ENCODE results near the gene RFX1. TPM values are rescaled to one million over a fixed set of nuclear protein-coding genes. Genes with fewer than 3 reads are reported as not detected.
A peak's percentile ranks its signal among the peaks of the same experiment; 100 is the strongest.

Gene RFX1
- total RNA-seq, 1 experiment from 2014 or later = 25.5 TPM

GRCh38 chr19:13986348-13986904 is 19.7 kb downstream of the RFX1 start:
- H3K9me2 ChIP-seq (ENCODE audit: insufficient read depth) = no peaks in the 10 kb centered on the region
- intact Hi-C loops (cut with micrococcal nuclease; ENCODE audit: unreplicated experiment) = no loop called here
- ChIA-PET CTCF (no interaction called here), POLR2A (ENCODE audit: unreplicated experiment) (no interaction called here)
- BruUV-seq (replicated peaks) = no TSS peak
- H3K27me3 ChIP-seq (ENCODE audit: insufficient read depth, low read depth) = no peaks in the 10 kb centered on the region
- H2AFZ ChIP-seq = no peak overlapping the region
- H3K4me3 ChIP-seq = no peak overlapping the region
- no peak overlapping the region for H3K27ac ChIP-seq
- peaks cover 6% of the 10 kb centered on the region; the same call in 1 of the 2 replicates for H4K20me1 ChIP-seq (ENCODE audit: insufficient read depth)
- H3K79me2 ChIP-seq (ENCODE audit: low read depth) = no peaks in the 10 kb centered on the region
- H3K4me2 ChIP-seq = no peak overlapping the region
- H3K9me3 ChIP-seq (ENCODE audit: insufficient read depth, low read depth) = no peaks in the 10 kb centered on the region
- DNase-seq = peak in 1 of 2 experiments; percentile 30
- TF ChIP-seq CTCF (conservative IDR thresholded peaks at IDR 0.05) (no peak), EZH2 (IDR thresholded peaks at IDR 0.05; ENCODE audit: low read depth) (no peak)
- no peaks in the 10 kb centered on the region for H3K4me1 ChIP-seq (replicated peaks; ENCODE audit: insufficient read depth)
- no peaks in the 10 kb centered on the region for H3K36me3 ChIP-seq (ENCODE audit: low read depth)
- peaks cover 5% of the 10 kb centered on the region; the same call in 1 of the 2 replicates for H3F3A ChIP-seq (ENCODE audit: insufficient read depth, low read depth)

GRCh38 chr19:13985771-13986347 is 20.3 kb downstream of the RFX1 start:
- Histone ChIP-seq H3K27ac (no peak overlapping the region), H3K9me2 (ENCODE audit: insufficient read depth) (no peaks in the 10 kb centered on the region), H3K79me2 (ENCODE audit: low read depth) (no peaks in the 10 kb centered on the region), H3K9me3 (ENCODE audit: insufficient read depth, low read depth) (no peaks in the 10 kb centered on the region), H3F3A (ENCODE audit: insufficient read depth, low read depth) (peaks cover 5% of the 10 kb centered on the region; the same call in 1 of the 2 replicates), H2AFZ (no peak overlapping the region), H3K4me3 (no peak overlapping the region), H4K20me1 (ENCODE audit: insufficient read depth) (peaks cover 6% of the 10 kb centered on the region; the same call in 1 of the 2 replicates), H3K4me2 (no peak overlapping the region), H3K27me3 (ENCODE audit: insufficient read depth, low read depth) (no peaks in the 10 kb centered on the region), H3K4me1 (replicated peaks; ENCODE audit: insufficient read depth) (no peaks in the 10 kb centered on the region), H3K36me3 (ENCODE audit: low read depth) (no peaks in the 10 kb centered on the region)
- POLR2A ChIA-PET (ENCODE audit: unreplicated experiment) = no interaction called here
- no peak for DNase-seq
- TF ChIP-seq CTCF (conservative IDR thresholded peaks at IDR 0.05) (no peak), EZH2 (IDR thresholded peaks at IDR 0.05; ENCODE audit: low read depth) (no peak)
- BruUV-seq (replicated peaks) = no TSS peak
- intact Hi-C loops (cut with micrococcal nuclease; ENCODE audit: unreplicated experiment) = no loop called here
- CTCF ChIA-PET = no interaction called here

GRCh38 chr19:13984875-13985741 is 21.0 kb downstream of the RFX1 start:
- Histone ChIP-seq H3K36me3 (ENCODE audit: low read depth) (no peaks in the 10 kb centered on the region), H3K9me2 (ENCODE audit: insufficient read depth) (no peaks in the 10 kb centered on the region), H4K20me1 (ENCODE audit: insufficient read depth) (peaks cover 6% of the 10 kb centered on the region; the same call in 1 of the 2 replicates), H3K27me3 (ENCODE audit: insufficient read depth, low read depth) (no peaks in the 10 kb centered on the region), H3K4me3 (no peak overlapping the region), H3K4me2 (no peak overlapping the region), H3K9me3 (ENCODE audit: insufficient read depth, low read depth) (no peaks in the 10 kb centered on the region), H3K27ac (no peak overlapping the region), H2AFZ (no peak overlapping the region), H3F3A (ENCODE audit: insufficient read depth, low read depth) (peaks cover 5% of the 10 kb centered on the region; the same call in 1 of the 2 replicates), H3K79me2 (ENCODE audit: low read depth) (no peaks in the 10 kb centered on the region), H3K4me1 (replicated peaks; ENCODE audit: insufficient read depth) (no peaks in the 10 kb centered on the region)
- no peak for DNase-seq
- ChIA-PET CTCF (no interaction called here), POLR2A (ENCODE audit: unreplicated experiment) (no interaction called here)
- no TSS peak for BruUV-seq (replicated peaks)
- intact Hi-C loops (cut with micrococcal nuclease; ENCODE audit: unreplicated experiment) = no loop called here
- no peak for TF ChIP-seq EZH2 (IDR thresholded peaks at IDR 0.05; ENCODE audit: low read depth)
- TF ChIP-seq CTCF (conservative IDR thresholded peaks at IDR 0.05) = no peak

Data from PC-9 (cell line).